AG09309 (cell line): ENCODE data around the gene ZNF580.

Experiments used
- DNase-seq: peaks from one replicate; pipeline ENCODE4 v3.0.0-alpha.2; 2010; ENCODE audit warnings: low read depth
- H3K4me3 ChIP-seq: 2 replicates; pipeline ENCODE4 v1.5.1; 2011; ENCODE audit warnings: mild to moderate bottlenecking, low read depth, low read length, moderate library complexity; ENCODE audit not compliant: control insufficient read depth
- CTCF ChIP-seq: IDR thresholded peaks from 2 replicates; pipeline ENCODE4 v1.5.1; 2011; ENCODE audit warnings: mild to moderate bottlenecking, low read depth, low read length, inconsistent platforms; ENCODE audit not compliant: insufficient read depth, control insufficient read depth; ENCODE audit errors: missing control alignments

Gene ZNF580

GRCh38 chr19:55635334-55635717, 5.5 kb upstream of the ZNF580 start:
- H3K4me3 ChIP-seq = peak overlapping the region; percentile 99
- TF ChIP-seq CTCF = no peak
- DNase-seq = no peak

- TF ChIP-seq CTCF = no peak
- no peak for DNase-seq
- H3K4me3 ChIP-seq = peak overlapping the region; percentile 99
These were observed 4.9 kb upstream of the ZNF580 start for GRCh38 chr19:55635856-55636440.

GRCh38 chr19:55636723-55637122, 4.1 kb upstream of the ZNF580 start:
- no peak for DNase-seq
- no peak overlapping the region; the same call in 1 of the 2 replicates for H3K4me3 ChIP-seq
- no peak for TF ChIP-seq CTCF

GRCh38 chr19:55637534-55637933, 3.3 kb upstream of the ZNF580 start:
- TF ChIP-seq CTCF = no peak
- DNase-seq = no peak
- H3K4me3 ChIP-seq = no peak overlapping the region

GRCh38 chr19:55638864-55639359, 1.9 kb upstream of the ZNF580 start:
- H3K4me3 ChIP-seq = no peak overlapping the region
- no peak for DNase-seq
- TF ChIP-seq CTCF = peak; percentile 50

GRCh38 chr19:55640043-55640576, 692 bp upstream of the ZNF580 start:
- TF ChIP-seq CTCF = peak; percentile 57
- H3K4me3 ChIP-seq = peak overlapping the region; percentile 73
- DNase-seq = no peak
